ENCODE data around the gene GLRX. TPM values are rescaled to one million over a fixed set of nuclear protein-coding genes. Genes with fewer than 3 reads are reported as not detected.
"Not testable (repeated sequence)": the region's sequence is repeated elsewhere in the genome, so short reads cannot be mapped to it uniquely, and the experiment has no call there.

GLRX gene
- total and polyA plus RNA-seq, 5 experiments from 2014 or later = 110 to 232 (median 133) TPM

- Mint-ChIP-seq H3K4me3 (peak overlapping the region in 4 of 10 donors; percentile 12 to 53 (median 33)), H3K4me1 (peaks cover 9 to 38% (median 29%) of the 10 kb centered on the region in 4 donors), H3K27me3 (peaks cover 5 to 37% (median 11%) of the 10 kb centered on the region in 5 donors), H3K27ac (peak overlapping the region in 3 of 10 donors; percentile 27 to 58 (median 37)), H3K36me3 (no peaks in the 10 kb centered on the region), H3K9me3 (no peaks in the 10 kb centered on the region)
- POLR2A ChIA-PET = no interaction called here
- DNase-seq = no peak
- no peak for ATAC-seq
These were observed 39.5 kb upstream of the GLRX start for GRCh38 chr5:95861864-95862561.

DNA sequence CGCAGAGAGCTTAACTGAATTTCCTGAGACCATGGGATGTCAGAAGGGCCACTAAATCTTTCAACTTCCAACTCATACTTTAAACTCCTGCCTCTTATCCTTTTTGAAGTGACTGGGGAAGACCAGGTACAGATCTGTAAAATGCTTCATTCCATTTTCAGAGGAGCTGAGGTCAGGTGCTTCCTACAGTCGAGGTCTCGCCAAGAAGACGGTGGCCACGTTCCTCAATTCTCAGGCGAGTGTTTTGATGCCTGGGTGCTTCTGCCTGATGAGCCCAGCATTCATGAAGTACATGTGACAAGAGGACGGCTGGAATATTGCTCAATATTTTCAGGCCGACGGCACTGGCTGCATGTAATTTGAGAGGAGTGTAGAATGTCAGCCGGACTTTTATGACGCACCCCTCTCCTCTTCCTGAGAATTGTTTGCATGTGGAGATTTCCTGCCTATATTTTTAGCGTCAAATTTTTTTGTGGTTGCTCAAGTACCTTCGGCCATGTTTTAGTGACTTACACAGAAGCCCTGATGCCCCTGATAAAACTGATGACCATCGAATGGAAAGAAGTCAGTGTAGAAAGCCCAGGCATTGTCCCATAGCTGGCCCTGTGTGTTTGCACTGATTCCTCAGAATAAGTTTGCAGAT lies 38.8 kb upstream of the GLRX start:
- no peak for ATAC-seq
- no peak for DNase-seq
- peak overlapping the region in 5 of 10 donors; percentile 17 to 57 (median 27) for H3K27ac Mint-ChIP-seq
- peak overlapping the region in 6 of 10 donors; percentile 19 to 53 (median 36) for H3K4me3 Mint-ChIP-seq
- peaks cover 9 to 36% (median 29%) of the 10 kb centered on the region in 4 donors for H3K4me1 Mint-ChIP-seq
- POLR2A ChIA-PET = no interaction called here
- no peaks in the 10 kb centered on the region for H3K36me3 Mint-ChIP-seq
- no peaks in the 10 kb centered on the region for H3K9me3 Mint-ChIP-seq
- peaks cover 5 to 37% (median 11%) of the 10 kb centered on the region in 5 donors for H3K27me3 Mint-ChIP-seq

GRCh38 chr5:95859661-95860060 lies 37.1 kb upstream of the GLRX start:
- Mint-ChIP-seq H3K9me3 (no peaks in the 10 kb centered on the region), H3K4me3 (peak overlapping the region in 2 of 10 donors; percentile 1 to 10), H3K36me3 (no peaks in the 10 kb centered on the region), H3K27ac (peak overlapping the region in 5 of 10 donors; percentile 25 to 82 (median 61)), H3K4me1 (peaks cover 9 to 36% (median 29%) of the 10 kb centered on the region in 4 donors), H3K27me3 (peaks cover 5 to 37% (median 11%) of the 10 kb centered on the region in 5 donors)
- DNase-seq = no peak
- POLR2A ChIA-PET = interaction anchor here (0.7 to 2.0 kb wide), 2 partner anchors 10 to 476 kb away, joined by 3 to 4 read pairs; no protein-coding TSS in a partner anchor
- no peak for ATAC-seq

GRCh38 chr5:95858661-95859595 lies 36.4 kb upstream of the GLRX start:
- Mint-ChIP-seq H3K4me1 (peaks cover 9 to 36% (median 29%) of the 10 kb centered on the region in 4 donors), H3K36me3 (no peaks in the 10 kb centered on the region), H3K27me3 (peaks cover 5 to 37% (median 11%) of the 10 kb centered on the region in 5 donors), H3K9me3 (no peaks in the 10 kb centered on the region), H3K27ac (peak overlapping the region in 9 of 10 donors; percentile 38 to 84 (median 71)), H3K4me3 (peak overlapping the region; percentile 23 to 75 (median 55))
- POLR2A ChIA-PET = interaction anchor here (0.6 to 2.0 kb wide), 3 partner anchors 10 to 542 kb away, joined by 3 to 4 read pairs (median 4); no protein-coding TSS in a partner anchor
- peak; percentile 78 to 93 (median 88) for DNase-seq
- ATAC-seq = peak; percentile 98

GRCh38 chr5:95858023-95858461 lies 35.5 kb upstream of the GLRX start:
- H3K4me1 Mint-ChIP-seq = peaks cover 9 to 34% (median 29%) of the 10 kb centered on the region in 4 donors
- H3K9me3 Mint-ChIP-seq = no peaks in the 10 kb centered on the region
- no peaks in the 10 kb centered on the region for H3K36me3 Mint-ChIP-seq
- H3K27me3 Mint-ChIP-seq = peaks cover 5 to 36% (median 11%) of the 10 kb centered on the region in 5 donors
- peak overlapping the region in 4 of 10 donors; percentile 22 to 71 (median 56) for H3K27ac Mint-ChIP-seq
- no peak for DNase-seq
- POLR2A ChIA-PET = interaction anchor here (2.0 kb wide), 1 partner anchor 478 kb away, joined by 4 read pairs; no protein-coding TSS in a partner anchor
- no peak for ATAC-seq
- peak overlapping the region in 2 of 10 donors; percentile 11 to 15 for H3K4me3 Mint-ChIP-seq

GRCh38 chr5:95857185-95857945 lies 34.8 kb upstream of the GLRX start:
- peaks cover 5 to 29% (median 10%) of the 10 kb centered on the region in 5 donors for H3K27me3 Mint-ChIP-seq
- no peak overlapping the region for H3K4me3 Mint-ChIP-seq
- H3K4me1 Mint-ChIP-seq = peaks cover 8 to 28% (median 26%) of the 10 kb centered on the region in 4 donors
- ATAC-seq = no peak
- DNase-seq = no peak
- H3K9me3 Mint-ChIP-seq = no peaks in the 10 kb centered on the region
- POLR2A ChIA-PET = interaction anchor here (2.0 kb wide), 1 partner anchor 479 kb away, joined by 4 read pairs; no protein-coding TSS in a partner anchor
- H3K27ac Mint-ChIP-seq = peak overlapping the region in 3 of 10 donors; percentile 22 to 40 (median 27)
- H3K36me3 Mint-ChIP-seq = no peaks in the 10 kb centered on the region

- no peak overlapping the region for H3K4me3 Mint-ChIP-seq
- peak overlapping the region in 1 of 10 donors; percentile 3 for H3K27ac Mint-ChIP-seq
- H3K36me3 Mint-ChIP-seq = no peaks in the 10 kb centered on the region
- H3K27me3 Mint-ChIP-seq = peaks cover 5 to 21% (median 6%) of the 10 kb centered on the region in 5 donors
- POLR2A ChIA-PET = no interaction called here
- DNase-seq (no peak), ATAC-seq (no peak)
- H3K9me3 Mint-ChIP-seq = no peaks in the 10 kb centered on the region
- peaks cover 6 to 21% (median 19%) of the 10 kb centered on the region in 4 donors for H3K4me1 Mint-ChIP-seq
These were observed 34.0 kb upstream of the GLRX start for GRCh38 chr5:95856501-95856981.

DNA sequence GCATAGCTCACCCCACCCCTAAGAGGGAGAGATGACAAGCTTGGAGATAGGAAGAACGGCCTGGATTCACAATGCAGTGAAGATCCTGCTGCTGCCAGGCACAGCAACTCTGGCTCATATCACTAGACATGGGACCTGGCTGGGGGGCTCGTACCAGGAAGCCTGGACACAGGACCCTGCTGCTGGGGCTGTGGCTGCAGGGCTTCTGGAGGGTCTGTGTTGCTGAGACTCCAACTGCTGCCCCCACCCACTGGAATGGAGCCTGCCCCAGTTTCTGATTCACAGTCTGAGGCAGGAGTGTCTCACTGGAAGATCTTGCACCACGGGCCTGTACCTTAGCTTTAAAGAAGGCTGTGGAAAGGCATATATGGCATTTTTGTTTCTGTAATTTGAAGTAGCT lies 31.0 kb upstream of the GLRX start:
- Mint-ChIP-seq H3K27ac (peak overlapping the region in 1 of 10 donors; percentile 28), H3K27me3 (peaks cover 0 to 3% (median 0%) of the 10 kb centered on the region in 5 donors), H3K36me3 (no peaks in the 10 kb centered on the region), H3K9me3 (no peaks in the 10 kb centered on the region), H3K4me3 (no peak overlapping the region), H3K4me1 (peaks cover under 1 to 2% (median 1%) of the 10 kb centered on the region in 4 donors)
- POLR2A ChIA-PET = no interaction called here
- ATAC-seq (no peak), DNase-seq (no peak)

DNA sequence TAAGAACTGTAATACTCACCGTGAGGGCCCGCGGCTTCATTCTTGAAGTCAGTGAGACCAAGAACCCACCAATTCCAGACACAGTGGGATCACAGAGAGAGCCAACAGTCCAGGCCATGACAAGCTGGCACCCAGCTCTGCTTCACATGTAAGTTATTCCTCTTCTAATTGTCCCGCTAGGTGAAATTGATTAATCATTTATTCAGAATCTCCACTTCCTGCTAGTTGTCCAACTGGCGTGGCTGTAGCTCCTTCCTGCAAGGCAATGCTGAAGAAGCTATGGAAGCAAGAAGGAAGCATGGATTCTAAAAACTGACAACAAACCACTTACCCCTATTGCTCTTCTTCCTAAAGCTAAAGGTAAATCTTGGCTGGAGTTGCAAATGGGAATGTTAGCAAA lies 30.0 kb upstream of the GLRX start:
- Mint-ChIP-seq H3K27ac (no peak overlapping the region), H3K4me3 (peak overlapping the region in 1 of 10 donors; percentile 26), H3K27me3 (peaks cover 0 to 3% (median 0%) of the 10 kb centered on the region in 5 donors), H3K4me1 (no peaks in the 10 kb centered on the region), H3K36me3 (no peaks in the 10 kb centered on the region), H3K9me3 (no peaks in the 10 kb centered on the region)
- no peak for DNase-seq
- POLR2A ChIA-PET = interaction anchor here (0.7 kb wide), 1 partner anchor 36 kb away, joined by 3 read pairs; no protein-coding TSS in a partner anchor
- no peak for ATAC-seq

- DNase-seq, H3K27me3 Mint-ChIP-seq, H3K4me3 Mint-ChIP-seq, H3K27ac Mint-ChIP-seq, ATAC-seq, H3K9me3 Mint-ChIP-seq, H3K36me3 Mint-ChIP-seq, H3K4me1 Mint-ChIP-seq: not testable (repeated sequence)
- POLR2A ChIA-PET = interaction anchor here (1.3 to 1.9 kb wide), 2 partner anchors 65 to 70 kb away, joined by 3 to 7 read pairs; no protein-coding TSS in a partner anchor
These were observed 28.6 kb upstream of the GLRX start for GRCh38 chr5:95851141-95851540.

DNA sequence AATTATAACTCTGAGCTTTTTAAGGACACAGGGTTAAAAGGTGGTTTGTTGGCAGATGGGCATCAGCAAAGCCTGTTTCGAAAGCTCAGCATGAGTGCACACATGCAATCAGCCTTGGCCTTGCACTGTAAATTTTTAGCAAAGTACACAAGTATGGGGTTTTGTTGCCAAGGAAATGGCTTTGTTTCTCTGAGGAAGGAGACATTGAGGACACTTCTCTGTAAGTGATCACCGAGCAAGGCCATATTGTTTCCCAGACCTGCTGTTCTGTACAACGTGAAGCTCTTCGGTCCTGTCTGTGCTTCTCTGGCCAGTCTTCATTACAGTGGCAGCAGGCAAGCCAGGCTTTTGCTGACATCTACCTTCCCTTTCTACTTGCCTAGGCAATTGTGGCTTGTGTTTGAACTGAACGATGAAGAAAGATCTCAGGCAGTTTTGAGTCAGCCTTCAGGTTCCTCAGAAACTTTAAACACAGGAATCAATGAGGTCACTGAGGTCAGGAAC lies 27.9 kb upstream of the GLRX start:
- Mint-ChIP-seq H3K9me3 (no peaks in the 10 kb centered on the region), H3K36me3 (no peaks in the 10 kb centered on the region), H3K27ac (no peak overlapping the region), H3K27me3 (no peaks in the 10 kb centered on the region), H3K4me3 (no peak overlapping the region), H3K4me1 (peaks cover 0 to 2% (median 0%) of the 10 kb centered on the region in 4 donors)
- POLR2A ChIA-PET = interaction anchor here (0.9 to 1.9 kb wide), 2 partner anchors 42 to 69 kb away, joined by 3 to 7 read pairs; no protein-coding TSS in a partner anchor
- no peak for DNase-seq
- ATAC-seq = no peak
